GM23248 (cell line): ENCODE measurements around the gene FAM50B.

Experiments used
- EZH2 ChIP-seq: fragments of 200-600 bp; sonication (generic); IDR thresholded peaks from 2 replicates; pipeline ENCODE4 v1.6.1; 2018; ENCODE audit warnings: antibody characterized with exemption, mild to moderate bottlenecking; ENCODE audit not compliant: insufficient read depth, poor library complexity, severe bottlenecking
- EZH2phosphoT487 ChIP-seq: fragments of 200-600 bp; sonication (generic); IDR thresholded peaks from 2 replicates; pipeline ENCODE4 v1.6.1; 2018; ENCODE audit warnings: antibody characterized with exemption, moderate library complexity, mild to moderate bottlenecking, low read depth; ENCODE audit not compliant: insufficient read depth

DNA sequence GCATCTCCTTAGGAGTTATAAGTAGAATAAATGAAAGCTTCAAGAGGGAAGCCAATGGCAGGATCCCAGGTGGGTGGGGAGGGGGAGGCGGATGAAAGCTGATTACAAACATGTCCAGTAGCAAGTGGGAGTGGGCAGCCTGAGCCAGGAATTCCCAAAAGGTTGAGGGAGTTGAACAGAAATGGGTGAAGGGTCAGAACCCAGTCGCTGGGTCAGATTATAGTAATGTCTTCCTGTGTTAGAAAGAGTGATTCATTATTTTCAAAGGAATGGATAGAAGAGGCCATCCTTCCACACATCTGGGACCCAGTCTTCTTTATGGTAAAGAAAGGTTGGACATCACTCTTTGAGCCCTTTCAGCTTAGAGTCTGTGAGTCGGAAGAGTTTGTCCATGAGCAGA is 41.0 kb upstream of the FAM50B start:
- TF ChIP-seq EZH2 (no peak), EZH2phosphoT487 (no peak)
